Astrocyte (in vitro differentiated cells and primary cell): ENCODE measurements around the gene HS6ST1. TPM values are rescaled to one million over a fixed set of nuclear protein-coding genes. Genes with fewer than 3 reads are reported as not detected.

Source experiments
- DNase-seq: peaks from one replicate; pipeline ENCODE4 v3.0.0-alpha.2; 2010; ENCODE audit warnings: low read depth
- FAIRE-seq: peaks from 2 replicates; lab custom pipeline; 2011; peaks lifted over from hg19 to GRCh38; lab: Jason Lieb, UNC
- H2AFZ ChIP-seq: 2 replicates; pipeline ENCODE4 v1.6.0; 2012; ENCODE audit warnings: low read depth, low read length, inconsistent platforms
- H3K27ac ChIP-seq: 2 replicates; pipeline ENCODE4 v1.5.1; 2011; ENCODE audit warnings: low read depth, low read length, inconsistent platforms
- H3K27me3 ChIP-seq: 2 replicates; pipeline ENCODE4 v1.6.0; 2011; ENCODE audit warnings: low read length, inconsistent platforms; ENCODE audit not compliant: insufficient read depth
- H3K36me3 ChIP-seq: 2 replicates; pipeline ENCODE4 v1.5.1; 2011; ENCODE audit warnings: low read length, inconsistent platforms; ENCODE audit not compliant: insufficient read depth
- H3K4me1 ChIP-seq: 2 replicates; pipeline ENCODE4 v1.5.1; 2011; ENCODE audit warnings: low read length, inconsistent platforms; ENCODE audit not compliant: insufficient read depth
- H3K4me2 ChIP-seq: 2 replicates; pipeline ENCODE4 v1.6.0; 2012; ENCODE audit warnings: low read length, inconsistent platforms
- H3K4me3 ChIP-seq: 2 replicates; pipeline ENCODE4 v1.5.1; 2011; ENCODE audit warnings: low read depth, mild to moderate bottlenecking, low read length, inconsistent platforms; ENCODE audit not compliant: insufficient read depth
- H3K79me2 ChIP-seq: 2 replicates; pipeline ENCODE4 v1.6.0; 2012; ENCODE audit warnings: mild to moderate bottlenecking, low read length, inconsistent platforms; ENCODE audit not compliant: insufficient read depth
- H3K9ac ChIP-seq: 2 replicates; pipeline ENCODE4 v1.6.0; 2012; ENCODE audit warnings: mild to moderate bottlenecking, low read length, inconsistent platforms
- H3K9me3 ChIP-seq: 2 replicates; pipeline ENCODE4 v1.5.1; 2012; ENCODE audit warnings: low read depth, mild to moderate bottlenecking, low read length, inconsistent platforms; ENCODE audit not compliant: insufficient read depth
- H4K20me1 ChIP-seq: 2 replicates; pipeline ENCODE4 v1.6.0; 2012; ENCODE audit warnings: low read length, inconsistent platforms; ENCODE audit not compliant: insufficient read depth
- H3K27ac Mint-ChIP-seq: one replicate; pipeline ENCODE4 v1.8.0; 2021; ENCODE audit warnings: mild to moderate bottlenecking, mixed read lengths; ENCODE audit not compliant: unreplicated experiment
- H3K27me3 Mint-ChIP-seq: one replicate; pipeline ENCODE4 v1.8.0; 2021; ENCODE audit warnings: low read depth, mixed read lengths; ENCODE audit not compliant: unreplicated experiment
- H3K36me3 Mint-ChIP-seq: one replicate; pipeline ENCODE4 v1.8.0; 2021; ENCODE audit warnings: low read depth, mixed read lengths; ENCODE audit not compliant: unreplicated experiment
- H3K4me1 Mint-ChIP-seq: one replicate; pipeline ENCODE4 v1.8.0; 2021; ENCODE audit warnings: low read depth, mixed read lengths; ENCODE audit not compliant: unreplicated experiment
- H3K4me3 Mint-ChIP-seq: one replicate; pipeline ENCODE4 v1.8.0; 2021; ENCODE audit warnings: mild to moderate bottlenecking, moderate library complexity, mixed read lengths; ENCODE audit not compliant: unreplicated experiment
- H3K9me3 Mint-ChIP-seq: one replicate; pipeline ENCODE4 v1.8.0; 2021; ENCODE audit warnings: mild to moderate bottlenecking, mixed read lengths; ENCODE audit not compliant: unreplicated experiment
- EZH2 ChIP-seq: IDR thresholded peaks from 2 replicates; pipeline ENCODE4 v1.6.1; 2012; ENCODE audit warnings: mild to moderate bottlenecking, low read length, inconsistent platforms; ENCODE audit not compliant: insufficient read depth
- total RNA-seq: library from RNA; stranded (reverse); gene quantifications from 2 replicates; pipeline ENCODE4 v1.2.1, GENCODE V29; 2021
- TF ChIP-seq, protein P1 (sequence below): IDR thresholded peaks from 2 replicates; pipeline ENCODE4 v1.5.1; 2011; ENCODE audit warnings: low read depth, mild to moderate bottlenecking, inconsistent platforms, low read length, moderate library complexity; ENCODE audit not compliant: insufficient read depth

HS6ST1 gene
- total RNA-seq, 1 donor from 2014 or later = 20.5 TPM

DNA sequence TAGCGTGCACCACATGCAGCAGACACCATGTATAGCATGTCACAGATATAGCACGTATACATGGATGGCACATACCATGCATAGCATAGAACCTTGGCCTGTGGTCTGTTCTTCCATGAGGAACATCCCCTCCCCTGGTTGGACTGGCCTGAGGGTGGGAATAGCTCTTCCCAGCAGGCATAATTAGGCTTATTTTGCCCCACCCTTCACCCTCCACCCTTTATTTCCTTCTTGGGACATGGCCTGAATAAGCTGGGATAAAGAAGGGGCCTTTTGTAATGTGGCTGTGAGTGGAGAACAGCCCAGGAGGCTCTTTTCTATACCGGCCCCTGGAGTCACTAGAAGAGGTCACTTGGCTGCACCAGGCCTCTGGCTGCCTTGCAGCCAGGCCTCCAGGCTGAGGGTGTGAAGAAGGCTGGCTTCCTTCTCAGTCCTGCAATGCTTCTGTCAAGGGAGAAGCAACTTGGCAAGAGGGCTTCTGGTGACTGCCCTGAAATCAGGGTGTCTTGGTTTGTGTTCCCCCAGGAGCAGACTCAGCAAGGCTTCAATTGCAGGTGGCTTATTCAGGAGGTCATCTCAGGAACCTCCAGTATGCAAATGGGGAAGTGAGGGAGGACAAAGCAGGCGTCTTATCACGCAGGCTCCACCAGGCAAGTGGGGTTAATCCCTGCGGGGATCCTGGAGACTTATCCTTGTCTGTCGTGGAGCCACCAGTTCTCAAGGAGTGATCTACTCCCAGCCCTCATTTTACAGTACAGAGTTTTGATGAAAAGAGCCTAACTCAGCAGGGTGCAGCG is 68.2 kb downstream of the HS6ST1 start:
- H3K4me1 ChIP-seq = no peaks in the 10 kb centered on the region
- no peak overlapping the region for H3K27ac ChIP-seq
- no peak for TF ChIP-seq EZH2
- no peak overlapping the region for H2AFZ ChIP-seq
- H3K79me2 ChIP-seq = no peaks in the 10 kb centered on the region
- no peaks in the 10 kb centered on the region for H4K20me1 ChIP-seq
- no peaks in the 10 kb centered on the region for H3K4me1 Mint-ChIP-seq
- no peaks in the 10 kb centered on the region for H3K36me3 ChIP-seq
- H3K27me3 ChIP-seq = no peaks in the 10 kb centered on the region
- H3K4me3 ChIP-seq = no peak overlapping the region
- no peak for DNase-seq
- no peak for FAIRE-seq
- H3K9me3 ChIP-seq = no peaks in the 10 kb centered on the region
- H3K9me3 Mint-ChIP-seq = no peaks in the 10 kb centered on the region
- H3K27ac Mint-ChIP-seq = no peak overlapping the region
- H3K4me2 ChIP-seq = no peak overlapping the region
- no peaks in the 10 kb centered on the region for H3K36me3 Mint-ChIP-seq
- H3K4me3 Mint-ChIP-seq = no peak overlapping the region
- no peak overlapping the region for H3K9ac ChIP-seq
- peaks cover 5% of the 10 kb centered on the region for H3K27me3 Mint-ChIP-seq

- H3K4me1 Mint-ChIP-seq = no peaks in the 10 kb centered on the region
- H3K4me3 Mint-ChIP-seq = no peak overlapping the region
- no peaks in the 10 kb centered on the region for H4K20me1 ChIP-seq
- H2AFZ ChIP-seq = no peak overlapping the region
- no peaks in the 10 kb centered on the region for H3K27me3 ChIP-seq
- peaks cover 5% of the 10 kb centered on the region for H3K27me3 Mint-ChIP-seq
- H3K4me1 ChIP-seq = no peaks in the 10 kb centered on the region
- H3K36me3 Mint-ChIP-seq = no peaks in the 10 kb centered on the region
- H3K9ac ChIP-seq = no peak overlapping the region
- H3K79me2 ChIP-seq = no peaks in the 10 kb centered on the region
- H3K27ac Mint-ChIP-seq = no peak overlapping the region
- H3K9me3 Mint-ChIP-seq = no peaks in the 10 kb centered on the region
- no peaks in the 10 kb centered on the region for H3K9me3 ChIP-seq
- FAIRE-seq (no peak), DNase-seq (no peak)
- no peak overlapping the region for H3K4me2 ChIP-seq
- no peak overlapping the region for H3K27ac ChIP-seq
- TF ChIP-seq, protein P1, sequence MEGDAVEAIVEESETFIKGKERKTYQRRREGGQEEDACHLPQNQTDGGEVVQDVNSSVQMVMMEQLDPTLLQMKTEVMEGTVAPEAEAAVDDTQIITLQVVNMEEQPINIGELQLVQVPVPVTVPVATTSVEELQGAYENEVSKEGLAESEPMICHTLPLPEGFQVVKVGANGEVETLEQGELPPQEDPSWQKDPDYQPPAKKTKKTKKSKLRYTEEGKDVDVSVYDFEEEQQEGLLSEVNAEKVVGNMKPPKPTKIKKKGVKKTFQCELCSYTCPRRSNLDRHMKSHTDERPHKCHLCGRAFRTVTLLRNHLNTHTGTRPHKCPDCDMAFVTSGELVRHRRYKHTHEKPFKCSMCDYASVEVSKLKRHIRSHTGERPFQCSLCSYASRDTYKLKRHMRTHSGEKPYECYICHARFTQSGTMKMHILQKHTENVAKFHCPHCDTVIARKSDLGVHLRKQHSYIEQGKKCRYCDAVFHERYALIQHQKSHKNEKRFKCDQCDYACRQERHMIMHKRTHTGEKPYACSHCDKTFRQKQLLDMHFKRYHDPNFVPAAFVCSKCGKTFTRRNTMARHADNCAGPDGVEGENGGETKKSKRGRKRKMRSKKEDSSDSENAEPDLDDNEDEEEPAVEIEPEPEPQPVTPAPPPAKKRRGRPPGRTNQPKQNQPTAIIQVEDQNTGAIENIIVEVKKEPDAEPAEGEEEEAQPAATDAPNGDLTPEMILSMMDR = no peak
- no peak for TF ChIP-seq EZH2
- H3K4me3 ChIP-seq = no peak overlapping the region
- H3K36me3 ChIP-seq = no peaks in the 10 kb centered on the region
These were observed 69.1 kb downstream of the HS6ST1 start for GRCh38 chr2:128249555-128249954.

DNA sequence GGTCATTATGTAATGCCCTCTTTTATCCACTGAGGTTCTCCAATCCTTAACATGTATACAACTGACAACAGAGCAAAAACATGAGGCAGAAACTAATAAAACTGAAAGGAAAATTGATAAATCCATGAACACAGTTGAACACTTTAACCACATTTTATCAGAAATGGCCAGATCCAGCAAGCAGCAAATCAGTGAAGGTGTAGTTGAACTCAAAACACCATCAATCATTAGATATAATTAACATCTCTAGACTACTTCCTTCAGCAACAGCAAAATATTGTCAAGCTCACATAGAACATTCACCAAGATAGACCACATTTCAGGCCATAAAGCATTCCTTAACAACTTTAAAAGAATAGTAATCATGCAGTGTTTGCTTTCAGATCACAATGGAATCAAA is 72.9 kb downstream of the HS6ST1 start:
- H3K79me2 ChIP-seq = no peaks in the 10 kb centered on the region
- no peaks in the 10 kb centered on the region for H3K27me3 ChIP-seq
- no peak for TF ChIP-seq EZH2
- TF ChIP-seq, protein P1 = no peak
- no peaks in the 10 kb centered on the region for H3K36me3 ChIP-seq
- no peaks in the 10 kb centered on the region for H4K20me1 ChIP-seq
- no peaks in the 10 kb centered on the region for H3K9me3 Mint-ChIP-seq
- no peaks in the 10 kb centered on the region for H3K4me1 Mint-ChIP-seq
- H2AFZ ChIP-seq = no peak overlapping the region
- no peaks in the 10 kb centered on the region for H3K4me1 ChIP-seq
- no peak overlapping the region for H3K9ac ChIP-seq
- H3K4me2 ChIP-seq = no peak overlapping the region
- no peak overlapping the region for H3K27ac ChIP-seq
- H3K9me3 ChIP-seq = no peaks in the 10 kb centered on the region
- peaks cover 8% of the 10 kb centered on the region for H3K27me3 Mint-ChIP-seq
- H3K27ac Mint-ChIP-seq = no peak overlapping the region
- no peak overlapping the region for H3K4me3 Mint-ChIP-seq
- DNase-seq (no peak), FAIRE-seq (no peak)
- H3K4me3 ChIP-seq = no peak overlapping the region
- no peaks in the 10 kb centered on the region for H3K36me3 Mint-ChIP-seq
